OCI-LY3 (cell line): ENCODE results near the gene KCNG1.

Experiments
- CTCF ChIP-seq: fragments of 200-600, 300-600 bp; sonication (generic); IDR thresholded peaks from 2 replicates; pipeline ENCODE4 v1.5.1; 2014; ENCODE audit warnings: antibody characterized with exemption, low read length, low read depth
- EZH2phosphoT487 ChIP-seq: fragments of 200-600 bp; shearing (Covaris generic); IDR thresholded peaks from 2 replicates; pipeline ENCODE4 v1.6.1; 2018; ENCODE audit warnings: antibody characterized with exemption, mixed run types, low read depth

- peak; percentile 90 for TF ChIP-seq CTCF
- no peak for TF ChIP-seq EZH2phosphoT487
These were observed 7.8 kb downstream of the KCNG1 start for GRCh38 chr20:51014797-51015722.
